Bronchial epithelial cell (primary cell): Measurements from ENCODE around the gene IL17B. TPM values are rescaled to one million over a fixed set of nuclear protein-coding genes. Genes with fewer than 3 reads are reported as not detected.
A peak's percentile ranks its signal among the peaks of the same experiment; 100 is the strongest.

ENCODE experiments used
- DNase-seq: peaks from one replicate; pipeline ENCODE4 v3.0.0-alpha.2; 2010; ENCODE audit warnings: low read depth
- FAIRE-seq: peaks from 2 replicates; lab custom pipeline; 2011; peaks lifted over from hg19 to GRCh38; lab: Jason Lieb, UNC
- H3K27me3 ChIP-seq: 2 replicates; pipeline ENCODE4 v1.5.1; 2011; ENCODE audit warnings: low read length; ENCODE audit not compliant: control insufficient read depth, insufficient read depth
- H3K36me3 ChIP-seq: 2 replicates; pipeline ENCODE4 v1.5.1; 2011; ENCODE audit warnings: low read length; ENCODE audit not compliant: control insufficient read depth, insufficient read depth
- H3K4me3 ChIP-seq: 2 replicates; pipeline ENCODE4 v1.5.1; 2011; ENCODE audit warnings: mild to moderate bottlenecking, low read depth, low read length, control low read depth
- CTCF ChIP-seq: IDR thresholded peaks from 2 replicates; pipeline ENCODE4 v1.5.1; 2011; ENCODE audit warnings: mild to moderate bottlenecking, moderate library complexity, low read length, control low read depth, inconsistent platforms; ENCODE audit not compliant: insufficient read depth, severe bottlenecking
- total RNA-seq: library from RNA; depleted of rRNA; stranded (reverse); fragments of >200 nt; gene quantifications from 2 replicates; pipeline ENCODE4 v1.2.1, GENCODE V29; 2014

Gene IL17B
- total RNA-seq, 1 donor from 2014 or later, result not detected

- H3K36me3 ChIP-seq, result no peaks in the 10 kb centered on the region
- no peak for DNase-seq
- TF ChIP-seq CTCF, result no peak
- H3K27me3 ChIP-seq, result no peaks in the 10 kb centered on the region
- H3K4me3 ChIP-seq, result no peak overlapping the region
- no peak for FAIRE-seq
Measured at GRCh38 chr5:149341876-149342275, 37.2 kb downstream of the IL17B start.

DNA sequence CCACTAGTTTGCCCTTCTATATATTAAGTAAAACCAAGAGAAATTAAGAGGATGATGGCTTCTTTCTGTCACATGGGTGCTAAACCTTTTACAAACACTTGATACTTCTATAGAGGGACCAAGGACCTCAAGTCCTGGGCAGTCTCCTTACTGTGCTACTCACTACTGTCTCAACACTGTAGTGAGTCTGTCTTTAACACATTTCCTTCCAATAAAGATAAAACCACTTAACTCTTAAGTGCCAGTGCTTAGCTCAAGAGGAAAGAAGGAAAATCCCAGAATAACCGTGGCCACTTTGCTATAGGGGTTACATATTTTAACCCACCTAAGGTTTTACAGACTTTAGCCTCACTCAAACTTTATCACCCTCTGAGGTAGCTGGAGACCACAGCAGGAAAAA lies 38.2 kb downstream of the IL17B start:
- FAIRE-seq (no peak), DNase-seq (no peak)
- H3K36me3 ChIP-seq, result no peaks in the 10 kb centered on the region
- no peaks in the 10 kb centered on the region for H3K27me3 ChIP-seq
- no peak overlapping the region for H3K4me3 ChIP-seq
- TF ChIP-seq CTCF, result no peak

DNA sequence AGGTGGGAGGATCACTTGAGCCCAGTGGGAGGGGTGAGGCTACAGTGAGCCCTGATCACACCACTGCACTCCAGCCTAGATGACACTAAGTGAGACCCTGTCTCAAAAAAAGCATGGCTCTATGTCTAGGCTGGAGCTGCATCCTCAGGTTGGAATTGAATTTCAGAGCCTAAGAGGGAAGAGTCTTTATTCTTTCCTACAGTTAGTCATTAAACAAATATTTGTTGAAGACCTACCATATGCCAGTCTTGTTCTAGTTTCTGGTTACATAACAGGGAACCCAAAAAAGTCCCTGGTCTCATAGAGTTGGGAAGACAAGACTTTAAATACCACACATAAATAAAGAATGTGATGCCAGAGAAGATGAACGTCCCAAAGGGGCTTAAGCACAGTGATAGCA lies 40.7 kb downstream of the IL17B start:
- Histone ChIP-seq H3K36me3 (peaks cover 1% of the 10 kb centered on the region), H3K27me3 (no peaks in the 10 kb centered on the region), H3K4me3 (no peak overlapping the region)
- DNase-seq, result peak; percentile 49
- no peak for FAIRE-seq
- no peak for TF ChIP-seq CTCF

DNA sequence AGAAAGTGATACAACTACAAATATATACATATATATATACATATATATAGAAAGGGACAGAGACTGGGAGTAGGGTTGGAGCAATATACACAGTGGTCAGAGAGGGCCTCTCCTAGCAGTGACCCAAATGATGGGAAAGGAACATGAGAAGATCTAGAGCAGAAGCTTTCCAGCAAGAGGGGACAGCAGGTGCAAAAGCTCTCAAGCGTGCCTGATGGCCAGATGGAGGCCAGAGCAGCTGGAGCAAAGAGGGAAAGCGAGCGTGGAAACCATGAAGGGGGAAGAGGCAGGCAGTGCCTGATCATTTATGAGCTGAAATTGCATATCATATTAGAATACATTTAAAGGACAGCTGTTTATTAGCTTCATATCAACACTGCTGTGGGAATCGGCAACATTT lies 41.4 kb downstream of the IL17B start:
- Histone ChIP-seq H3K27me3 (no peaks in the 10 kb centered on the region), H3K4me3 (no peak overlapping the region), H3K36me3 (peaks cover 1% of the 10 kb centered on the region)
- no peak for DNase-seq
- no peak for TF ChIP-seq CTCF
- FAIRE-seq, result no peak

DNA sequence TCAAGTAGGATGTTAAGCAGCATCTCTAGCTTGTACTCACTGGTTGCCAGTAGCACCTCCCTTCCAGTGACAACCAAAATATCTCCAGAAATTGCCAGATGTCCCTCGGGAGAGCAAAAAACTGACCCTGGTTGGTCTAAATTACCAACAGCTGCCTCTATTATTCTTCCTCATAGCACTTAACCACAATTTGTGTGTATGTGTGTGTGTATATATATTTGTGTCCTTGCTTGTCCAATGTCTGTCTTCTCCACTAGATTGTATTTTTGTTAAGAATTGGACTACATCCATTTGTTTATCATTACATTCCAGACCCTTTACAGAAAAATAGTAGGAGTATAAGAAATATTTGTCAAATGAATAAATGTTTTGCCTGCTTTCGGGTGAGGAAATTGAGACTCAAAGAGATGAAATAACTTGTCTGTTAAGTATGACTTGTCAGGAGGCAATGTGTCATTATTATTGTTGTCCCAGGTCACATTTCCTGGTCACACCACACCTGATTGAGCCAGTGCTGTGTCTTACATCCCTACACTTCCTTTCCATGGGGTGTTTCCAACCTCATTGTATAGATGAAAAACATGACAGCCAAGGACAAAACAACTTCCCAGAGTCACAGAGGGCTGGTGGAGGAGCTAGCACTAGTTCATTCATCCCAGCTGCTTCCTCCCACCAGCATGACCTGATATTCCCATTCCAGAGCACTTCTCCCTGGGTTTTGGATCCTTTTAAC lies 45.2 kb downstream of the IL17B start:
- Histone ChIP-seq H3K36me3 (peaks cover 1% of the 10 kb centered on the region), H3K27me3 (no peaks in the 10 kb centered on the region), H3K4me3 (no peak overlapping the region)
- no peak for FAIRE-seq
- peak; percentile 74 for DNase-seq
- no peak for TF ChIP-seq CTCF

DNA sequence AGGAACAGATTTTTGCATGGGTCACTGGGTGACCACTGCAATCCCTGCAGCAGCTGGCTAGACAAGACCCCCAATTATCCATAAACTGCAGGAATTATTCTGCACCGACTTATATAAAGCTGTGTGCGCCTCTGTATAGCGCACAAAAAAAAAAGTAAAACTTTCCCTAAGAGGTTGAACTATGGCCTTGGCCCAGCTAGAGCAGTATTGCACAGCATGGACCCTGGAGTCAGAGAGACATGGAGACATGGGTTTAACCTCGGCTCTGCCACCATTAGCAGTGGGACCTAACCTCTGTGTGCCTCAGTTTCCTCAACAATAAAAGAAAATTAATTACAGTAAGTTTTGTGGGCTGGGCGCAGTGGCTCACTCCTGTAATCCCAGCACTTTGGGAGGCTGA lies 50.9 kb downstream of the IL17B start:
- TF ChIP-seq CTCF, result no peak
- DNase-seq, result no peak
- H3K36me3 ChIP-seq, result no peaks in the 10 kb centered on the region
- FAIRE-seq, result no peak
- H3K27me3 ChIP-seq, result no peaks in the 10 kb centered on the region
- no peak overlapping the region for H3K4me3 ChIP-seq
